ENCODE data around the gene NSRP1.
"Not testable (repeated sequence)": the region's sequence is repeated elsewhere in the genome, so short reads cannot be mapped to it uniquely, and the experiment has no call there.

The NSRP1 gene

GRCh38 chr17:30225919-30226553 lies 109.4 kb downstream of the NSRP1 start:
- no peak for DNase-seq

- no peak for DNase-seq
Observed at GRCh38 chr17:30226878-30227277, 110.3 kb downstream of the NSRP1 start.

GRCh38 chr17:30228011-30228410 lies 111.4 kb downstream of the NSRP1 start:
- no peak for DNase-seq

GRCh38 chr17:30229012-30229411 lies 112.4 kb downstream of the NSRP1 start:
- no peak for DNase-seq

GRCh38 chr17:30230009-30230408 lies 113.4 kb downstream of the NSRP1 start:
- not testable (repeated sequence) for DNase-seq

- no peak for DNase-seq
Observed at GRCh38 chr17:30230596-30231125, 114.0 kb downstream of the NSRP1 start.

GRCh38 chr17:30232015-30232823 lies 115.6 kb downstream of the NSRP1 start:
- no peak for DNase-seq

GRCh38 chr17:30232824-30233427 lies 116.3 kb downstream of the NSRP1 start:
- no peak for DNase-seq

GRCh38 chr17:30234296-30234695 lies 117.7 kb downstream of the NSRP1 start:
- DNase-seq: no peak

GRCh38 chr17:30234964-30235363 lies 118.3 kb downstream of the NSRP1 start:
- DNase-seq: no peak

- DNase-seq: no peak
Observed at GRCh38 chr17:30235386-30236296, 119.0 kb downstream of the NSRP1 start, which contains the start of gene SLC6A4. SLC6A4 (minus strand) TSS chr17:30235697; CDS start chr17:30221958, 13,739 bp downstream.
